T-helper 1 cell treated with Interleukin-12 subunit alpha and Interleukin-12 subunit beta and Interleukin-4 antibody, amounts not matched to agents 30 μg/mL and 1 μg/mL, for 36 hours (primary cell): Measurements from ENCODE around the gene ADARB2.
"Not testable (repeated sequence)": the region's sequence is repeated elsewhere in the genome, so short reads cannot be mapped to it uniquely, and the experiment has no call there.

Experiments
- H3K27ac Mint-ChIP-seq: one replicate; pipeline ENCODE4 v1.8.0; 2021; ENCODE audit warnings: mild to moderate bottlenecking, mixed read lengths
- H3K27me3 Mint-ChIP-seq: one replicate; pipeline ENCODE4 v1.8.0; 2021; ENCODE audit warnings: low read depth, mixed read lengths
- H3K36me3 Mint-ChIP-seq: one replicate; pipeline ENCODE4 v1.8.0; 2021; ENCODE audit warnings: low read depth, mixed read lengths
- H3K4me1 Mint-ChIP-seq: one replicate; pipeline ENCODE4 v1.8.0; 2021; ENCODE audit warnings: low read depth, mixed read lengths
- H3K4me3 Mint-ChIP-seq: one replicate; pipeline ENCODE4 v1.8.0; 2021; ENCODE audit warnings: mild to moderate bottlenecking, moderate library complexity, mixed read lengths
- H3K9me3 Mint-ChIP-seq: one replicate; pipeline ENCODE4 v1.8.0; 2021; ENCODE audit warnings: mixed read lengths

ADARB2 gene

DNA sequence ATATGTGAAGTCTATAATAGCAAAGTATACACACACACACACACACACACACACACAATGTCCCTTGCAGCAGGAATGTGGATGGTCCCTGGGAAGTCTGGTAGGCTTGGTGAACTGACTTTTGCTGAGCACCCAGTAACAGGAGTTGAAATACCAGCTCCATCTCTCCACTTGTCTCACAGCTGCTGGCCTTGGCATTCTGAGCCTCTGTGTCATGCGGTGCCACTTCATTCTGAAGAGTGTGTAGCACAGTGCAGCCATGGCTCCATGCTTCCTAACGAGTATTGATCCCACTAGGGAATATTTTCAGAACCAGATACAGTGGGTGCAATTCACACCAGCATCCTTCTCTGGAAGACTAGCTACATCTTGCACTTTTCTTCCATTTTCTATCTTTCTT lies 192.4 kb downstream of the ADARB2 start:
- Mint-ChIP-seq H3K4me3 (no peak overlapping the region), H3K9me3 (no peaks in the 10 kb centered on the region), H3K27ac (no peak overlapping the region), H3K4me1 (peaks cover 6% of the 10 kb centered on the region), H3K36me3 (no peaks in the 10 kb centered on the region), H3K27me3 (no peaks in the 10 kb centered on the region)

- Mint-ChIP-seq H3K4me3 (no peak overlapping the region), H3K36me3 (no peaks in the 10 kb centered on the region), H3K27ac (no peak overlapping the region), H3K27me3 (no peaks in the 10 kb centered on the region), H3K4me1 (peaks cover 6% of the 10 kb centered on the region), H3K9me3 (no peaks in the 10 kb centered on the region)
These were observed 193.1 kb downstream of the ADARB2 start for GRCh38 chr10:1544209-1544673.

- no peaks in the 10 kb centered on the region for H3K9me3 Mint-ChIP-seq
- no peak overlapping the region for H3K27ac Mint-ChIP-seq
- no peaks in the 10 kb centered on the region for H3K36me3 Mint-ChIP-seq
- no peak overlapping the region for H3K4me3 Mint-ChIP-seq
- no peaks in the 10 kb centered on the region for H3K27me3 Mint-ChIP-seq
- peaks cover 3% of the 10 kb centered on the region for H3K4me1 Mint-ChIP-seq
These were observed 193.7 kb downstream of the ADARB2 start for GRCh38 chr10:1543596-1543995.

DNA sequence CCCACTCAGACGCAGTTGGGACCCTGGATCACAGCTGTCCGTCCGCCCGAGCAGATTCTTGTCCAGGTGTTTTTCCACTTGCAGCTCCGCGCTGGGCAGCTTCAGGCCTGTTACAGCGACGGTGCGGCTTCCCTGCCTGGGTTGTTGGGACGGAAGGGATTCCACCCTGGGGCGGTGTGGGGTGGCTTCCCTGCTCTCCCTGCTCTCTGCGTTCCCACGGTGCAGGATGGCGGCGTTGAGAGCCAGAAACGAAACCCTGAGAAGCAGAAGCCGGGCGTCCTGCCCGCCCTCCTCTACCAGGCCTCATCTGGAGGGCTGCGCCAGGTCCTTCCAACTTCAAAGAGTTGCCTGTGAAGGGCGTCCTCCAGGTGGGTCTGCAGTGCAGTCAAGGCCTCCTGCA lies 194.4 kb downstream of the ADARB2 start:
- Mint-ChIP-seq H3K4me1 (no peaks in the 10 kb centered on the region), H3K27ac (no peak overlapping the region), H3K9me3 (no peaks in the 10 kb centered on the region), H3K36me3 (no peaks in the 10 kb centered on the region), H3K4me3 (no peak overlapping the region), H3K27me3 (no peaks in the 10 kb centered on the region)

DNA sequence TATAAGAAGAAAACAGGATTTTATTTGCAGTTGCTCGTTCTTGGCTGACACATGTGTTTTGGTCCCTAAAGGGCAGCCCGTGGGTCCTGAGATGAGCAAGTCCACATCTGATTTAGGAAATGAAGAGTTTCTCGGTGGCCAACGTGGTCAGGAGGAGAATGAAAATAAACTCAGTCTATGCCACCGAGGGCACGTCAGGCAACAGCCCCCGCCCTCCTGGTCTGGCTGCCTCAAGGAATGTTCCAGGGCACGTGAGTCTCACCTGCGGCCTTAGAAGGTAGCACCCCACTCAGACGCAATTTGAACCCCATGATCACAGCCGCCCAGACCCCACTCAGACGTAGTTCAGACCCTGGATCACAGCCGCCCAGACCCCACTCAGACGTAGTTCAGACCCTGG lies 197.2 kb downstream of the ADARB2 start:
- no peaks in the 10 kb centered on the region for H3K36me3 Mint-ChIP-seq
- H3K27me3 Mint-ChIP-seq: no peaks in the 10 kb centered on the region
- no peaks in the 10 kb centered on the region for H3K9me3 Mint-ChIP-seq
- H3K4me1 Mint-ChIP-seq: no peaks in the 10 kb centered on the region
- no peak overlapping the region for H3K27ac Mint-ChIP-seq
- H3K4me3 Mint-ChIP-seq: no peak overlapping the region

DNA sequence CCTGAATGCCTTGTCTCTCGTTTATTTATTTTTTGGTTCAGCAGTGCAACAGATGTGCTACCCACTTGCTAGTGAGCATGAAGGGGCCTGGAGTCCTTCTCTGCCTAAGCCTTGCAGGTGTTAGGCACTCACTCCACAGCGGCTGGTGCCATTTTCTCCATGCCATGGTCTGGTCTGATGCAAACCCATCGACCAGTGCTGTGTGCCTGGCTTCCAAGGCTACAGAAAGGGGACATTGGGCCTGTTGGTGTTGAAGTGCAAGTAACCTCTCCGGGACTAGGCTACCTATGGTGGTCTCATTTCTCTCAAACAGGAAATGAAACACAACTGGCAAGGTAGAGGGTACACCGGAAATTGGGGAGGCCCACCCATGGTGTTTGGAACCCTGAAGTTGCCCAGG lies 198.1 kb downstream of the ADARB2 start:
- Mint-ChIP-seq H3K4me3 (no peak overlapping the region), H3K4me1 (no peaks in the 10 kb centered on the region), H3K27ac (no peak overlapping the region), H3K36me3 (no peaks in the 10 kb centered on the region), H3K9me3 (no peaks in the 10 kb centered on the region), H3K27me3 (no peaks in the 10 kb centered on the region)

- no peak overlapping the region for H3K27ac Mint-ChIP-seq
- H3K4me1 Mint-ChIP-seq: no peaks in the 10 kb centered on the region
- H3K9me3 Mint-ChIP-seq: no peaks in the 10 kb centered on the region
- H3K36me3 Mint-ChIP-seq: no peaks in the 10 kb centered on the region
- H3K4me3 Mint-ChIP-seq: no peak overlapping the region
- no peaks in the 10 kb centered on the region for H3K27me3 Mint-ChIP-seq
These were observed 198.7 kb downstream of the ADARB2 start for GRCh38 chr10:1538531-1539061.

GRCh38 chr10:1538121-1538520 lies 199.2 kb downstream of the ADARB2 start:
- no peaks in the 10 kb centered on the region for H3K9me3 Mint-ChIP-seq
- no peaks in the 10 kb centered on the region for H3K4me1 Mint-ChIP-seq
- H3K4me3 Mint-ChIP-seq: no peak overlapping the region
- H3K27ac Mint-ChIP-seq: no peak overlapping the region
- H3K27me3 Mint-ChIP-seq: no peaks in the 10 kb centered on the region
- H3K36me3 Mint-ChIP-seq: no peaks in the 10 kb centered on the region

GRCh38 chr10:1537449-1537848 lies 199.9 kb downstream of the ADARB2 start:
- H3K27ac Mint-ChIP-seq, H3K4me1 Mint-ChIP-seq, H3K27me3 Mint-ChIP-seq, H3K4me3 Mint-ChIP-seq, H3K9me3 Mint-ChIP-seq, H3K36me3 Mint-ChIP-seq: not testable (repeated sequence)

- Mint-ChIP-seq H3K9me3 (no peaks in the 10 kb centered on the region), H3K27ac (no peak overlapping the region), H3K36me3 (no peaks in the 10 kb centered on the region), H3K27me3 (no peaks in the 10 kb centered on the region), H3K4me1 (no peaks in the 10 kb centered on the region), H3K4me3 (no peak overlapping the region)
These were observed 201.0 kb downstream of the ADARB2 start for GRCh38 chr10:1536341-1536740.

GRCh38 chr10:1535301-1535965 lies 201.9 kb downstream of the ADARB2 start:
- H3K4me1 Mint-ChIP-seq: no peaks in the 10 kb centered on the region
- H3K27ac Mint-ChIP-seq: no peak overlapping the region
- no peaks in the 10 kb centered on the region for H3K27me3 Mint-ChIP-seq
- H3K9me3 Mint-ChIP-seq: no peaks in the 10 kb centered on the region
- no peaks in the 10 kb centered on the region for H3K36me3 Mint-ChIP-seq
- H3K4me3 Mint-ChIP-seq: no peak overlapping the region

- no peak overlapping the region for H3K4me3 Mint-ChIP-seq
- H3K9me3 Mint-ChIP-seq: no peaks in the 10 kb centered on the region
- no peaks in the 10 kb centered on the region for H3K4me1 Mint-ChIP-seq
- H3K27me3 Mint-ChIP-seq: no peaks in the 10 kb centered on the region
- H3K27ac Mint-ChIP-seq: no peak overlapping the region
- no peaks in the 10 kb centered on the region for H3K36me3 Mint-ChIP-seq
These were observed 202.5 kb downstream of the ADARB2 start for GRCh38 chr10:1534820-1535219.

- Mint-ChIP-seq H3K4me3 (no peak overlapping the region), H3K27ac (no peak overlapping the region), H3K36me3 (no peaks in the 10 kb centered on the region), H3K27me3 (no peaks in the 10 kb centered on the region), H3K9me3 (no peaks in the 10 kb centered on the region), H3K4me1 (no peaks in the 10 kb centered on the region)
These were observed 204.7 kb downstream of the ADARB2 start for GRCh38 chr10:1532636-1533035.

DNA sequence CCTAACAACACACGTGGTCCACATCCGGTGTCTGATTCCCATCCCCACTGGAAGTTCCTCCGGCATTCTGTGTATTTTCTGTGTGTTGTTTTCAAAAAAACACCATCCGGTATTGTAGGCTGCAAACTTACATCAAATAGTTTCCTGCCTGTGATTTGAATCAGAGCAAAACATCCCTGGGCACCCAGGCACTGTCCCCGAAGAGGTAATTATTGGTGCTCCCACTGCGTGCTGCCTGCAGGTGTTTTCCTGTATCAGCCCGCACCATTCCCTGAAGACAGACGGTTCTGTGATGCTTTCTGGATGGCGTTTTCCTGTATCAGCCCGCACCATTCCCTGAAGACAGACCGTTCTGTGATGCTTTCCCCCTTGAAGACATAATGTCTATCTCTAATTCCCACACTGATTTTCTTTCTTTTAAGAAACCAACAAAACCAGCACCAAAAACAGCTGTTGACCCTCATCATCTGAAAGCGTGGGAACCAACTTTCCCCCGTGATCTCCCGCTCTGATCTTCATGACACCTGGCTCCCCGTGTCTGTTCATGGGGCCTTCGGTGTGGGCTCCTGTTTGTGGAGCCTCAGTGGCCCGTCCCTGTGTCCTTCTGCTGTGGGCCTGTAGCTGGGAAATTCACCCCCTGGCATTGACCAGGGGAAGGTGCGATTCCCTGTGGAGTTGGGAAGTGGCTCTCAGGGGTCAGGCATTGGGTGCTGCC lies 205.3 kb downstream of the ADARB2 start:
- H3K9me3 Mint-ChIP-seq: no peaks in the 10 kb centered on the region
- no peaks in the 10 kb centered on the region for H3K27me3 Mint-ChIP-seq
- H3K4me1 Mint-ChIP-seq: no peaks in the 10 kb centered on the region
- no peak overlapping the region for H3K27ac Mint-ChIP-seq
- no peak overlapping the region for H3K4me3 Mint-ChIP-seq
- H3K36me3 Mint-ChIP-seq: no peaks in the 10 kb centered on the region

GRCh38 chr10:1530871-1531517 lies 206.3 kb downstream of the ADARB2 start:
- Mint-ChIP-seq H3K4me1 (no peaks in the 10 kb centered on the region), H3K27ac (no peak overlapping the region), H3K36me3 (no peaks in the 10 kb centered on the region), H3K9me3 (no peaks in the 10 kb centered on the region), H3K27me3 (no peaks in the 10 kb centered on the region), H3K4me3 (no peak overlapping the region)
